ENCODE measurements around the gene LRRC58.

GRCh38 chr3:120341658-120342346, 7.4 kb downstream of the LRRC58 start:
- no peak for TF ChIP-seq CTCF (IDR thresholded peaks at IDR 0.05)
- TF ChIP-seq POLR2A (IDR thresholded peaks at IDR 0.05), result no peak

Data from adrenal gland (tissue), 5 donors.